SH-SY5Y (cell line): Measurements from ENCODE around the gene FBXO31.

Source experiments
- GATA2 ChIP-seq: IDR thresholded peaks from 2 replicates; pipeline ENCODE4 v1.6.1; 2011; ENCODE audit warnings: mild to moderate bottlenecking, low read depth, low read length
- GATA3 ChIP-seq: IDR thresholded peaks from 2 replicates; pipeline ENCODE4 v1.6.1; 2011; ENCODE audit warnings: low read depth, mild to moderate bottlenecking, low read length, moderate library complexity

Gene FBXO31

GRCh38 chr16:87316923-87317749, 66.4 kb downstream of the FBXO31 start, which contains the start of gene C16orf95:
Gene C16orf95, minus strand, starts transcription at chr16:87317392. Its CDS starts 150 bp downstream, at chr16:87317242.
- TF ChIP-seq GATA3 (no peak), GATA2 (no peak)

GRCh38 chr16:87316450-87316922, 67.1 kb downstream of the FBXO31 start:
- TF ChIP-seq GATA3 (no peak), GATA2 (no peak)

- TF ChIP-seq GATA3: no peak
- no peak for TF ChIP-seq GATA2
Measured at GRCh38 chr16:87314990-87315420, 68.6 kb downstream of the FBXO31 start.

- TF ChIP-seq GATA2 (no peak), GATA3 (no peak)
Measured at GRCh38 chr16:87312008-87312407, 71.6 kb downstream of the FBXO31 start.

GRCh38 chr16:87311387-87311786, 72.2 kb downstream of the FBXO31 start:
- TF ChIP-seq GATA2 (no peak), GATA3 (no peak)

GRCh38 chr16:87310610-87311009, 73.0 kb downstream of the FBXO31 start:
- no peak for TF ChIP-seq GATA2
- no peak for TF ChIP-seq GATA3

GRCh38 chr16:87309620-87310525, 73.7 kb downstream of the FBXO31 start:
- no peak for TF ChIP-seq GATA3
- TF ChIP-seq GATA2: no peak

GRCh38 chr16:87308826-87309225, 74.8 kb downstream of the FBXO31 start:
- TF ChIP-seq GATA2 (no peak), GATA3 (no peak)

- no peak for TF ChIP-seq GATA2
- no peak for TF ChIP-seq GATA3
Measured at GRCh38 chr16:87306516-87306915, 77.1 kb downstream of the FBXO31 start.

GRCh38 chr16:87305505-87306391, 77.8 kb downstream of the FBXO31 start:
- TF ChIP-seq GATA3 (no peak), GATA2 (no peak)

- TF ChIP-seq GATA2 (no peak), GATA3 (no peak)
Measured at GRCh38 chr16:87304951-87305350, 78.6 kb downstream of the FBXO31 start.

- no peak for TF ChIP-seq GATA2
- no peak for TF ChIP-seq GATA3
Measured at GRCh38 chr16:87303962-87304521, 79.5 kb downstream of the FBXO31 start.

GRCh38 chr16:87303431-87303930, 80.1 kb downstream of the FBXO31 start:
- no peak for TF ChIP-seq GATA3
- TF ChIP-seq GATA2: no peak
